GM12878 (cell line): Measurements from ENCODE around the gene FILIP1L. TPM values are rescaled to one million over a fixed set of nuclear protein-coding genes. Genes with fewer than 3 reads are reported as not detected.
A peak's percentile ranks its signal among the peaks of the same experiment; 100 is the strongest.

Source experiments
- ASH2L ChIP-seq: fragments of 300-600, 200-600 bp; sonication (generic); IDR thresholded peaks from 2 replicates; pipeline ENCODE4 v1.6.1; 2017; ENCODE audit warnings: low read depth, mild to moderate bottlenecking, borderline replicate concordance
- ATF7 ChIP-seq: fragments of 450-650 bp; IDR thresholded peaks from 2 replicates; pipeline ENCODE4 v1.6.1; 2016; ENCODE audit warnings: low read depth, mild to moderate bottlenecking
- BCL11A ChIP-seq: IDR thresholded peaks from 2 replicates; pipeline ENCODE4 v1.6.1; 2011; ENCODE audit warnings: low read depth, low read length
- CUX1 ChIP-seq: IDR thresholded peaks from 2 replicates; pipeline ENCODE4 v1.6.1; 2012; ENCODE audit warnings: improper control_type of control experiment, low read depth, low read length; ENCODE audit not compliant: insufficient replicate concordance
- E4F1 ChIP-seq: fragments of 450-650 bp; IDR thresholded peaks from 2 replicates; pipeline ENCODE4 v1.6.1; 2018; ENCODE audit warnings: borderline replicate concordance, mild to moderate bottlenecking; ENCODE audit not compliant: partially characterized antibody
- EZH2 ChIP-seq: IDR thresholded peaks from 2 replicates; pipeline ENCODE4 v1.6.1; 2012; ENCODE audit warnings: low read depth, mild to moderate bottlenecking, control low read depth, inconsistent platforms, low read length, borderline replicate concordance; ENCODE audit not compliant: control insufficient read depth
- IRF4 ChIP-seq: IDR thresholded peaks from 2 replicates; pipeline ENCODE4 v1.6.1; 2011; ENCODE audit warnings: low read depth, low read length
- MAX ChIP-seq: IDR thresholded peaks from 2 replicates; pipeline ENCODE4 v1.6.1; 2012; ENCODE audit warnings: low read depth, low read length, improper control_type of control experiment
- NFXL1 ChIP-seq: fragments of 450-650 bp; IDR thresholded peaks from 2 replicates; pipeline ENCODE4 v1.6.1; 2017; ENCODE audit warnings: antibody characterized with exemption, mild to moderate bottlenecking, borderline replicate concordance
- PRDM15 ChIP-seq: fragments of 450-650 bp; formaldehyde crosslinking; IDR thresholded peaks from 2 replicates; pipeline ENCODE4 v1.4.0; 2020; ENCODE audit warnings: mild to moderate bottlenecking, moderate library complexity
- RFX5 ChIP-seq: IDR thresholded peaks from 2 replicates; pipeline ENCODE4 v1.6.1; 2011; ENCODE audit warnings: low read depth, low read length, improper control_type of control experiment
- SREBF1 ChIP-seq: IDR thresholded peaks from 2 replicates; pipeline ENCODE4 v1.6.1; 2012; ENCODE audit warnings: mild to moderate bottlenecking, low read length
- SREBF2 ChIP-seq: IDR thresholded peaks from 2 replicates; pipeline ENCODE4 v1.6.1; 2012; ENCODE audit warnings: mild to moderate bottlenecking, low read length
- STAT3 ChIP-seq: IDR thresholded peaks from 2 replicates; pipeline ENCODE4 v1.6.1; 2011; ENCODE audit warnings: low read depth, low read length, improper control_type of control experiment
- TAF1 ChIP-seq: IDR thresholded peaks from 2 replicates; pipeline ENCODE4 v1.6.1; 2011; ENCODE audit warnings: mild to moderate bottlenecking, low read depth, low read length, borderline replicate concordance
- TARDBP ChIP-seq: IDR thresholded peaks from 2 replicates; pipeline ENCODE4 v1.6.1; 2016; ENCODE audit warnings: borderline replicate concordance
- TCF3 ChIP-seq: IDR thresholded peaks from 2 replicates; pipeline ENCODE4 v1.6.1; 2012; ENCODE audit warnings: low read depth, mild to moderate bottlenecking, low read length, borderline replicate concordance; ENCODE audit not compliant: insufficient read depth
- TCF7 ChIP-seq: IDR thresholded peaks from 2 replicates; pipeline ENCODE4 v1.6.1; 2014; ENCODE audit warnings: antibody characterized with exemption, borderline replicate concordance
- YY1 ChIP-seq: IDR thresholded peaks from 2 replicates; pipeline ENCODE4 v1.6.1; 2011; ENCODE audit warnings: low read depth, mild to moderate bottlenecking, low read length
- ZNF207 ChIP-seq: fragments of 450-650 bp; IDR thresholded peaks from 2 replicates; pipeline ENCODE4 v1.6.1; 2014; ENCODE audit warnings: antibody characterized with exemption, mild to moderate bottlenecking, borderline replicate concordance
- ZNF622 ChIP-seq: fragments of 450-650 bp; IDR thresholded peaks from 2 replicates; pipeline ENCODE4 v1.6.1; 2017; ENCODE audit warnings: mild to moderate bottlenecking, inconsistent platforms
- ZSCAN29 ChIP-seq: fragments of 450-650 bp; IDR thresholded peaks from 2 replicates; pipeline ENCODE4 v1.6.1; 2017; ENCODE audit warnings: mild to moderate bottlenecking, moderate library complexity
- polyA plus RNA-seq, 11 experiments: library from polyadenylated mRNA; depleted of rRNA in 4 of 11; unstranded in 6 of 11; stranded (reverse) in 5 of 11; fragments of >200 nt; fragmentation: Nextera tagmentation in 4 of 11; fragmentation: Illumina TruSeq in 1 of 11; extraction: Ambion mirVana in 4 of 11; extraction: Trizol in 1 of 11; gene quantifications; 1 replicate in 1 of 11; 2 replicates in 10 of 11; pipeline versions ENCODE4 v1.2.1 to v1.2.3, GENCODE V29; 2011 to 2016; ENCODE audit warnings: inconsistent platforms in 2 of 11, missing spikeins in 2 of 11, low read depth in 1 of 11
- total RNA-seq, 4 experiments: library from RNA; depleted of rRNA in 3 of 4; stranded (reverse); fragments of >200 nt in 3 of 4; fragmentation: Illumina TruSeq in 1 of 4; extraction: Trizol in 1 of 4; gene quantifications; 2 replicates each; pipeline versions ENCODE4 v1.2.1 to v1.2.3, GENCODE V29; 2013 to 2021

The FILIP1L gene
- total and polyA plus RNA-seq, 10 of the 15 experiments (the other 5 are each of a cell fraction or from before 2014, with no cell fraction given), result 0.24 to 6.1 (median 3.5) TPM

- TF ChIP-seq CUX1 (no peak), TARDBP (no peak), ATF7 (peak; percentile 89), EZH2 (0 out of 2 replicates have a peak, but pooled peaks have one; percentile 42), YY1 (no peak), SREBF1 (no peak), ZNF207 (no peak), SREBF2 (no peak), ZSCAN29 (no peak), TAF1 (no peak), TCF7 (peak; percentile 83), TCF3 (no peak), STAT3 (no peak), NFXL1 (no peak), IRF4 (peak; percentile 96), BCL11A (peak; percentile 93), E4F1 (no peak), ZNF622 (no peak), ASH2L (no peak), RFX5 (no peak), MAX (no peak), PRDM15 (no peak)
Measured at GRCh38 chr3:99872923-99873254, 241.4 kb downstream of the FILIP1L start (continued).
